Measurements from ENCODE around the gene CA14. TPM values are rescaled to one million over a fixed set of nuclear protein-coding genes. Genes with fewer than 3 reads are reported as not detected.

The CA14 gene
- total RNA-seq, 1 experiment from 2014 or later = 35.3 TPM

- TF ChIP-seq, protein P1, sequence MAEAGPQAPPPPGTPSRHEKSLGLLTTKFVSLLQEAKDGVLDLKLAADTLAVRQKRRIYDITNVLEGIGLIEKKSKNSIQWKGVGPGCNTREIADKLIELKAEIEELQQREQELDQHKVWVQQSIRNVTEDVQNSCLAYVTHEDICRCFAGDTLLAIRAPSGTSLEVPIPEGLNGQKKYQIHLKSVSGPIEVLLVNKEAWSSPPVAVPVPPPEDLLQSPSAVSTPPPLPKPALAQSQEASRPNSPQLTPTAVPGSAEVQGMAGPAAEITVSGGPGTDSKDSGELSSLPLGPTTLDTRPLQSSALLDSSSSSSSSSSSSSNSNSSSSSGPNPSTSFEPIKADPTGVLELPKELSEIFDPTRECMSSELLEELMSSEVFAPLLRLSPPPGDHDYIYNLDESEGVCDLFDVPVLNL (CRISPR knock-in tag; IDR thresholded peaks at IDR 0.05; ENCODE audit: borderline replicate concordance, low read depth) = no peak
Measured at GRCh38 chr1:150311762-150312161, 54.2 kb downstream of the CA14 start (continued).

Other genes starting within 250 kb of the CA14 start
- gene OTUD7B, start 247.0 kb upstream of the CA14 start, total RNA-seq (2021) = 19.4 to 21.0 TPM (median 19.5 TPM) in 3 replicates
- gene VPS45, start 190.0 kb upstream of the CA14 start, total RNA-seq (2021) = 26.1 to 28.2 TPM (median 27.3 TPM) in 3 replicates
- 23.3 to 27.0 TPM (median 25.7 TPM) in 3 replicates for gene PLEKHO1, start 107.9 kb upstream of the CA14 start, total RNA-seq (2021)
- 101 to 119 TPM (median 104 TPM) in 3 replicates for gene ANP32E, start 21.7 kb upstream of the CA14 start, total RNA-seq (2021)
- gene APH1A, start 11.2 kb downstream of the CA14 start, total RNA-seq (2021) = 110 to 120 TPM (median 113 TPM) in 3 replicates
- 10.3 to 19.0 TPM (median 18.0 TPM) in 3 replicates for gene C1orf54, start 15.0 kb downstream of the CA14 start, total RNA-seq (2021)
- gene CIART, start 24.8 kb downstream of the CA14 start, total RNA-seq (2021) = 7.8 to 10.5 TPM (median 8.1 TPM) in 3 replicates
- gene MRPS21, start 36.1 kb downstream of the CA14 start, total RNA-seq (2021) = 100 to 105 TPM (median 100 TPM) in 3 replicates
- gene PRPF3, start 63.8 kb downstream of the CA14 start, total RNA-seq (2021) = 56.7 to 67.8 TPM (median 60.3 TPM) in 3 replicates
- 25.4 to 26.4 TPM (median 26.1 TPM) in 3 replicates for gene RPRD2, start 106.4 kb downstream of the CA14 start, total RNA-seq (2021)
- 42.9 to 51.1 TPM (median 49.7 TPM) in 3 replicates for gene TARS2, start 229.6 kb downstream of the CA14 start, total RNA-seq (2021)

Measured in WTC11 (cell line).